Prostate gland (tissue), 2 donors: ENCODE results near the gene SLA2.

Experiments
- CTCF ChIP-seq, 4 experiments: fragments of 200-600 bp in 2 of 4; fragments of 450-650 bp in 2 of 4; sonication (generic) in 2 of 4; IDR thresholded peaks; 1 replicate in 3 of 4; 2 replicates in 1 of 4; pipeline ENCODE4 v1.5.1; 2016 to 2019; ENCODE audit warnings: antibody characterized with exemption in 4 of 4, mild to moderate bottlenecking in 2 of 4, moderate library complexity in 2 of 4
- POLR2A ChIP-seq: fragments of 450-650 bp; IDR thresholded peaks from one replicate; pipeline ENCODE4 v1.6.1; 2016; ENCODE audit warnings: antibody characterized with exemption, mild to moderate bottlenecking
- POLR2AphosphoS5 ChIP-seq: sonication (generic); formaldehyde crosslinking; IDR thresholded peaks from one replicate; pipeline ENCODE4 v1.6.1; 2017; ENCODE audit warnings: antibody characterized with exemption

- TF ChIP-seq CTCF (IDR thresholded peaks at IDR 0.05) = no peak
- TF ChIP-seq POLR2AphosphoS5 = no peak
- TF ChIP-seq POLR2A = no peak
These were observed 36.3 kb upstream of the SLA2 start for GRCh38 chr20:36682311-36682710.
